K562 (cell line): ENCODE data around the gene POU2F3. TPM values are rescaled to one million over a fixed set of nuclear protein-coding genes. Genes with fewer than 3 reads are reported as not detected.
A peak's percentile ranks its signal among the peaks of the same experiment; 100 is the strongest.

Source experiments
- ATAC-seq: fragments of 200-7000 bp; cut with Tn5 transposase; 3 replicates; pipeline ENCODE4 v1.9.1; 2020; ENCODE audit warnings: moderate library complexity
- BruUV-seq: library from RNA; stranded (reverse); fragments of 400-500 nt; replicated peaks from 2 replicates; lab custom pipeline; 2021; lab: Mats Ljungman, UMichigan
- CTCF ChIA-PET: fragments of 300-600 bp; formaldehyde crosslinking; extraction: SDS; loops from one replicate; lab custom pipeline; 2021; ENCODE audit warnings: low intra/inter-chr PET ratio; lab: Yijun Ruan, JAX
- POLR2A ChIA-PET: fragments of 300-600, 350-650 bp; sonication (Branson Sonifier 250); formaldehyde crosslinking; extraction: SDS; loops from one replicate; lab custom pipeline; 2021; ENCODE audit warnings: antibody characterized with exemption, inconsistent platforms; lab: Yijun Ruan, JAX
- DNase-seq, 4 experiments: peaks; one replicate each; pipeline versions ENCODE4 v3.0.0 to v3.0.0-alpha.2; 2011 to 2018; ENCODE audit warnings: low spot score in 3 of 4, mixed read lengths in 3 of 4; ENCODE audit errors: extremely low read depth in 1 of 4
- FAIRE-seq: peaks from 2 replicates; lab custom pipeline; 2011; peaks lifted over from hg19 to GRCh38; lab: Jason Lieb, UNC
- H2AFZ ChIP-seq: 2 replicates; pipeline ENCODE4 v1.6.0; 2011; ENCODE audit warnings: low read depth, low read length, control low read depth, inconsistent platforms
- H3K27ac ChIP-seq: fragments of 200-600 bp; 3 replicates; pipeline ENCODE4 v1.8.0; 2011; ENCODE audit warnings: low read depth, mild to moderate bottlenecking, control low read depth, inconsistent platforms, low read length, moderate library complexity, mixed read lengths; ENCODE audit errors: extremely low read depth
- H3K27me3 ChIP-seq, 2 experiments: fragments of 300-600 bp in 1 of 2; 2 replicates in 1 of 2; 3 replicates in 1 of 2; pipeline versions ENCODE4 v1.6.0 to v1.8.0; 2011; ENCODE audit warnings: inconsistent platforms in 2 of 2, low read length in 2 of 2, mild to moderate bottlenecking in 1 of 2, mixed read lengths in 1 of 2, moderate library complexity in 1 of 2; ENCODE audit not compliant: control insufficient read depth in 2 of 2, insufficient read depth in 2 of 2
- H3K36me3 ChIP-seq: fragments of 300-600 bp; 3 replicates; pipeline ENCODE4 v1.8.0; 2011; ENCODE audit warnings: mild to moderate bottlenecking, low read length, inconsistent platforms; ENCODE audit not compliant: control insufficient read depth, insufficient read depth
- H3K4me1 ChIP-seq, 2 experiments: fragments of 200-600 bp in 1 of 2; replicated peaks in 1 of 2; 2 replicates in 1 of 2; 3 replicates in 1 of 2; pipeline versions ENCODE4 v1.5.1 to v1.8.0; 2011; ENCODE audit warnings: inconsistent platforms in 2 of 2, low read length in 2 of 2, mild to moderate bottlenecking in 1 of 2, mixed read lengths in 1 of 2, moderate library complexity in 1 of 2; ENCODE audit not compliant: control insufficient read depth in 2 of 2, insufficient read depth in 2 of 2
- H3K4me2 ChIP-seq: 2 replicates; pipeline ENCODE4 v1.6.1; 2011; ENCODE audit warnings: low read length, control low read depth, inconsistent platforms, mixed read lengths; ENCODE audit not compliant: insufficient read depth
- H3K4me3 ChIP-seq: fragments of 200-600 bp; sonication (generic), shearing (Covaris generic); 2 replicates; pipeline ENCODE4 v1.5.1; 2016; ENCODE audit warnings: control low read depth, inconsistent platforms
- H3K79me2 ChIP-seq: fragments of 200-600 bp; 3 replicates; pipeline ENCODE4 v1.8.0; 2011; ENCODE audit warnings: low read length, inconsistent platforms; ENCODE audit not compliant: control insufficient read depth, insufficient read depth
- H3K9ac ChIP-seq, 2 experiments: 2 replicates each; pipeline versions ENCODE4 v1.6.0 to v1.6.1; 2011; ENCODE audit warnings: low read depth in 2 of 2, low read length in 2 of 2, control low read depth in 1 of 2, inconsistent platforms in 1 of 2, mild to moderate bottlenecking in 1 of 2, mixed read lengths in 1 of 2; ENCODE audit not compliant: insufficient read depth in 1 of 2
- H3K9me1 ChIP-seq: one replicate; pipeline ENCODE4 v1.6.0; 2011; ENCODE audit warnings: inconsistent platforms, mild to moderate bottlenecking, low read length, moderate library complexity; ENCODE audit not compliant: control insufficient read depth, insufficient read depth
- H3K9me3 ChIP-seq: replicated peaks from 2 replicates; pipeline ENCODE4 v1.5.1; 2011; ENCODE audit warnings: low read depth, low read length, inconsistent platforms; ENCODE audit not compliant: control insufficient read depth, insufficient read depth
- H4K20me1 ChIP-seq: replicated peaks from 2 replicates; pipeline ENCODE4 v1.6.1; 2011; ENCODE audit warnings: low read length, inconsistent platforms, mixed read lengths; ENCODE audit not compliant: control insufficient read depth, insufficient read depth
- E4F1 ChIP-seq: fragments of 250-450 bp; sonication (Bioruptor Pico); IDR thresholded peaks from 2 replicates; pipeline ENCODE4 v1.5.0; 2021; ENCODE audit warnings: mild to moderate bottlenecking, borderline replicate concordance
- EGR1 ChIP-seq: fragments of 450-650 bp; conservative IDR thresholded peaks from 2 replicates; pipeline ENCODE4 v1.6.1; 2017; ENCODE audit warnings: mild to moderate bottlenecking
- GTF2F1 ChIP-seq: IDR thresholded peaks from 2 replicates; pipeline ENCODE4 v1.6.1; 2011; ENCODE audit warnings: low read depth, low read length, improper control_type of control experiment
- HDAC8 ChIP-seq: fragments of 450-650 bp; IDR thresholded peaks from 2 replicates; pipeline ENCODE4 v1.6.1; 2016; ENCODE audit warnings: mild to moderate bottlenecking, missing genetic modification characterization, moderate library complexity, missing compliant biosample characterization
- HDGF ChIP-seq: fragments of 450-650 bp; IDR thresholded peaks from 2 replicates; pipeline ENCODE4 v1.6.1; 2016
- NRF1 ChIP-seq, 2 experiments: fragments of 450-650 bp; IDR thresholded peaks in 1 of 2; conservative IDR thresholded peaks in 1 of 2; 2 replicates each; pipeline ENCODE4 v1.6.1; 2014; ENCODE audit warnings: mild to moderate bottlenecking in 2 of 2
- SAP30 ChIP-seq: fragments of 200-600 bp; sonication (generic); IDR thresholded peaks from 2 replicates; pipeline ENCODE4 v1.6.1; 2012; ENCODE audit warnings: borderline replicate concordance, low read depth, mild to moderate bottlenecking, moderate library complexity, low read length, control low read depth, inconsistent platforms; ENCODE audit not compliant: insufficient read depth, poor library complexity, severe bottlenecking
- SIRT6 ChIP-seq: IDR thresholded peaks from one replicate; pipeline ENCODE4 v1.6.1; 2012; ENCODE audit warnings: low read depth, mild to moderate bottlenecking, control low read depth, inconsistent platforms, low read length, moderate library complexity
- ZNF639 ChIP-seq, 2 experiments: fragments of 200-800 bp in 1 of 2; sonication (Bioruptor generic) in 1 of 2; sonication (generic) in 1 of 2; formaldehyde crosslinking in 1 of 2; IDR thresholded peaks in 1 of 2; conservative IDR thresholded peaks in 1 of 2; 2 replicates each; pipeline versions ENCODE4 v1.5.0 to v1.6.1; 2016 to 2020; ENCODE audit warnings: missing compliant biosample characterization in 1 of 2, missing genetic modification characterization in 1 of 2, missing genetic modification reagents in 1 of 2
- WGBS: fragments of 100-300 bp; shearing (Covaris generic); methylation state at CpG from one replicate; pipeline ENCODE4 v1.1.6; 2016; ENCODE audit warnings: low coverage, mixed read lengths; ENCODE audit not compliant: insufficient coverage; ENCODE audit errors: missing lambda C conversion rate; 5-methylcytosine and 5-hydroxymethylcytosine counted together
- in situ Hi-C: fragments of 300-500 bp; cut with MboI; formaldehyde crosslinking; loops from 4 replicates; pipeline ENCODE4 v1.15.0; 2018; ENCODE audit warnings: inconsistent platforms, mixed read lengths
- intact Hi-C: fragments of 100-400 bp; cut with micrococcal nuclease; formaldehyde crosslinking; loops from 2 replicates; pipeline ENCODE4 v1.14.2; 2022
- polyA plus RNA-seq, 8 experiments: library from polyadenylated mRNA; depleted of rRNA in 4 of 8; stranded (reverse) in 5 of 8; unstranded in 3 of 8; fragments of >200 nt; fragmentation: Nextera tagmentation in 2 of 8; fragmentation: Illumina TruSeq in 1 of 8; extraction: Ambion mirVana in 2 of 8; extraction: Trizol in 1 of 8; gene quantifications; 2 replicates each; pipeline versions ENCODE4 v1.2.1 to v1.2.3, GENCODE V29; 2011 to 2014; ENCODE audit warnings: inconsistent platforms in 1 of 8, missing spikeins in 1 of 8
- total RNA-seq, 7 experiments: library from RNA; depleted of rRNA in 6 of 7; stranded (reverse); fragments of >200 nt in 6 of 7; fragmentation: Illumina TruSeq in 2 of 7; extraction: Trizol in 2 of 7; gene quantifications; 2 replicates each; pipeline versions ENCODE4 v1.2.1 to v1.2.3, GENCODE V29; 2011 to 2021; ENCODE audit warnings: low replicate concordance in 1 of 7

Gene POU2F3
- total and polyA plus RNA-seq, 9 of the 15 experiments (the other 6 are each of a cell fraction or from before 2014, with no cell fraction given), result not detected

GRCh38 chr11:120212259-120212878 lies 27.6 kb upstream of the POU2F3 start:
- Histone ChIP-seq H3K27ac (no peak overlapping the region), H3K27me3 (peaks cover 0 to 7% of the 10 kb centered on the region in 2 experiments; a peak in 1 of 5 replicates), H3K9me3 (no peaks in the 10 kb centered on the region), H3K4me2 (0 out of 2 replicates have a peak overlapping the region, but pooled peaks have one; percentile 13), H2AFZ (no peak overlapping the region), H4K20me1 (peaks cover 3% of the 10 kb centered on the region; the same call in 1 of the 2 replicates), H3K9me1 (no peaks in the 10 kb centered on the region), H3K36me3 (0 out of 3 replicates have a peak, but pooled peaks cover 3% of the 10 kb centered on the region), H3K79me2 (peaks cover 4% of the 10 kb centered on the region; the same call in 1 of the 3 replicates), H3K4me3 (no peak overlapping the region), H3K9ac (peak overlapping the region in 1 of 2 experiments; percentile 0; a peak in 2 of 4 replicates), H3K4me1 (peaks cover 21 to 32% of the 10 kb centered on the region in 2 experiments; a peak in 4 of 5 replicates)
- in situ Hi-C loops, result no loop called here
- POLR2A ChIA-PET, result interaction anchor here (0.5 to 1.1 kb wide), 5 partner anchors 16 to 127 kb away, joined by 3 to 8 read pairs (median 4); no protein-coding TSS in a partner anchor
- TSS peak; percentile 50 for BruUV-seq
- TF ChIP-seq EGR1, result 0 out of 2 replicates have a peak, but pooled peaks have one; percentile 37
- TF ChIP-seq SIRT6, result no peak
- CTCF ChIA-PET, result no interaction called here
- intact Hi-C loops, result loop anchor here (10.0 kb wide), 1 partner anchor 858 kb away; no protein-coding TSS in a partner anchor
- ATAC-seq (peak; percentile 6; the same call in 1 of the 3 replicates), DNase-seq (peak; percentile 17 to 40 (median 32)), FAIRE-seq (no peak)
- WGBS, result 33% methylated on average over 8 of the region's 13 CpGs

GRCh38 chr11:120212926-120213325 lies 27.0 kb upstream of the POU2F3 start:
- Histone ChIP-seq H2AFZ (no peak overlapping the region), H3K79me2 (peaks cover 4% of the 10 kb centered on the region; the same call in 1 of the 3 replicates), H3K27me3 (peaks cover 0 to 3% of the 10 kb centered on the region in 2 experiments; a peak in 1 of 5 replicates), H3K4me3 (no peak overlapping the region), H3K9me3 (no peaks in the 10 kb centered on the region), H3K27ac (no peak overlapping the region), H3K4me1 (peaks cover 19 to 29% of the 10 kb centered on the region in 2 experiments; a peak in 4 of 5 replicates), H3K9ac (no peak overlapping the region), H4K20me1 (peaks cover 8% of the 10 kb centered on the region; the same call in 1 of the 2 replicates), H3K36me3 (0 out of 3 replicates have a peak, but pooled peaks cover 5% of the 10 kb centered on the region), H3K4me2 (no peak overlapping the region), H3K9me1 (no peaks in the 10 kb centered on the region)
- no TSS peak for BruUV-seq
- intact Hi-C loops, result loop anchor here (10.0 kb wide), 1 partner anchor 858 kb away; no protein-coding TSS in a partner anchor
- ChIA-PET CTCF (no interaction called here), POLR2A (interaction anchor here (0.5 to 1.0 kb wide), 4 partner anchors 17 to 126 kb away, joined by 3 to 4 read pairs (median 4); no protein-coding TSS in a partner anchor)
- ATAC-seq (no peak), DNase-seq (no peak), FAIRE-seq (no peak)
- in situ Hi-C loops, result no loop called here
- WGBS, result 30% methylated on average over 1 of the region's 2 CpGs
- TF ChIP-seq HDAC8 (tag) (no peak), SAP30 (no peak), HDGF (no peak), ZNF639 (CRISPR knock-in tag; conservative IDR thresholded peaks at IDR 0.05 in 1 of 2, IDR thresholded peaks at IDR 0.05 in 1 of 2) (no peak), GTF2F1 (no peak), E4F1 (CRISPR knock-in tag) (no peak), NRF1 (conservative IDR thresholded peaks at IDR 0.05 in 1 of 2, IDR thresholded peaks at IDR 0.05 in 1 of 2) (no peak)
